ENCODE measurements around the gene YJEFN3.

YJEFN3 gene

DNA sequence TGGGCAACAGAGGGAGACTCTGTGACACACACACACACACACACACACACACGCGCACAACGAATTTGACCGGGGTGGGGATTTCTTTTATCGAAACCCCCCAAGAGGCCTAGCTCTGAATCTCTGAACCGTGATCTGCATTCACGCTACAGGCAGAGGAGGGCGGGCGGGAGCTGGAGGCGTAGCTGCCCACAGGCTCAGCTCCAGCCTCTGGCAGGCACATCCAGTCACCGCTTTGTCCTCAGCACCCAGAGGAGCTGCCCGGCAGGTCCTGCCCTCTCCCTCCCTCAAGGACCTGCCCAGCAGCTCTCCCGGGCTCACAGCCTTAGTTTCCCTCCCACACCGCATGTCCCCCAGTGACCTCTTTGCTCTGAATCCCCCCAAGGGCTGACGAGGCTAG, 29.3 kb downstream of the YJEFN3 start:
- no peak for FAIRE-seq

DNA sequence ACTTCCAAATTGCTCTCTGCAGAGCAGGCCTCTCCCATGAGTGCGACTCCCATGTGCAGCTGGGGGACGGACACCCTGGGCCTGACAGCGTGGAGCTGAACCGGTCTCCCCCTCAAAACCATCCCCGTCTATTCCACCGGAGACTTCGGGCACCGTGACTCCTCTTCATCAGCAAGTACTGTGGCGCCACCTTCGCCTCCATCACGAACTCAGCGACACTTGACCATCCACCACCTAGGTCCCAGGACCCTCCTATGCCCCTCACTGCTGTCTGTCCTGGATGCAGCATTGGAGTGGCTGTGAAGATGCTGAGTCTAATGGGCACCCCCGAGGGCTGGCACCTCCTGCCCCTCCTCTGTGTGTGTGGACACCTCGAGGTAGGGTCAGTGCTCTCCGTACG, 29.9 kb downstream of the YJEFN3 start:
- no peak for FAIRE-seq

DNA sequence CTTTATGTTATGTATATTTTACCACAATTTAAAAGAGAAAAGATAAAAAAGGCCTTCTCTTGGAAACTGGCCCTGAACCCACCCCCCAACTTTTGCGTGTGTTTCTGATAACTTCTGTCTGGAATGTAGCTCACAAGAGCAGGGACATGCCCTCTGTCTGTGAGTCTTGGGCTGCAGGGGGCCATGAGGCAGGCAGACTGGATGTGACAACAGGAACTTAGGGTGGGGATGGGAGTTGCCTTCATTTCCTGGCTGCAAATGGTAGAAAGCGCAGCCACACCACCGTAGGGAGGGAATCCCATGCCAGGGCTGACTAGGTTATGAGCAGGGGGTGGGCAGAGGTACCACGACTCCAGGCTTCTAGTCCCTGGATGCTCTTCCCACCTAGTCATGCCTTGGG, 31.2 kb downstream of the YJEFN3 start:
- no peak for FAIRE-seq

DNA sequence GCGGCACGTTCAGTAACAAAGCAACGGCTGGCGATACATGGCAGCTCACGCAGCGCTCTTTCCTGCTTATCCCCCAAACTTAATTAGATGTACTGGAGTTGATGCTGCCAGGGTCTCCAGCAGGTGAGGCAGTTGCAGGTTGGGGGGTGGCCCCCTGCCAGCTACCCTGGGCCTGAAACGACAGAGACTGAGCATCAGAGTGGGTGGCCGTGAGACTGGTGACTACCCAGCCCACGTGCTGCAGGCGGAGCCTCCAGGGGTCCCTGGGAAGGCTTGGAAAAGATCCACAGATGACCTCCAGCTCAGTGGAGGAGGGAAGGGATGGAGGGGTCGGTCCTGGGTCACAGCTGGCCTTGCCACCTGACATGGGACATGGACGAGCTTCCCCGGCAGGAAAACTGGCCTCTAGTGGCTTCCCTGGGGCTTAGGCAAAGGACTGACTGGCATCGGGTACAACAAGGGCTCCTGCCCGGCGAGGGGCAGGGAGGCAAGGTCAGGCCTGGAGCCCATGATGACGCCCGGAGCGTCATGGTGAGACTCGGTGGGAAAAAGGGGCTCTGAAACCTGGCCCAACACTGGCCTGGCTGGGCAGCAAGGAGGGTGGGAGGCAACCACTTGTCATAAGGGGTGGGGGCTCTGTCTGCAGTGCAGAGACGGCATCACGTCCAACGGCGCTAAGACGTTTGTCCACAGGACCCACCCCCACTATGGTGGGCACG, 33.4 kb downstream of the YJEFN3 start:
- FAIRE-seq: no peak

DNA sequence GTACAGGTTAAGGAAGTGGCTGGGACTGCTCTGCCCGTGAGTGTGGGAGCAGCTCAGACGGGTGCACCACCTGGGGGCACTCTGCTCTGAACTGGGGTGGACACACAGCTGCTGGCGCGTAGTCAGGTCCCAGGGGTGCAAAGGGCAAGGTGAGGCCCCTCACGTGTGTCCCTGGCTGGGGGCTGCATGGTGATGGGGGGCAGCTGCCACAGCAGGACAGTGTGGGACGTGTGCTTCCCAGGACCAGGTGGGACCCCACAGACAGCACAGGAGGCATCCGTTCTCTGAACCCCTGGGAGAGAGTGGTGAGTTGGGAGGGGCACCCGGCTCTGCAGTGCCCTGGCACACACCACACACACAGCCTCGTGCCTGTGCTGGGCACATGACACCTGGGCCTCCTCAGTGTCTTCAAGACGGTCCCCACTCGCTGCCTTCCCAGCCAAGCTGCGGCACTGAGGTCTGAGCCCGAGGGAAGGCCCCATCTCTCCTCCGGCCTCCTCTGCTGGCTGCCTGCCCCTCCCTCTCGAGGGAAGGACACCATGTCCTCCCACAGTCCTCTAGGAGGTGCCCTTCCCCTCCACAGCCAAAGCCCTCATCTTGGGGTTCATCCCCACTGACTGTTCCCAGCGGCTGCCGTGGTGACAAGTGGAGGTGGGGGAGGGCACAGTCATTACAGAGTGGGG, 34.1 kb downstream of the YJEFN3 start:
- FAIRE-seq: no peak

DNA sequence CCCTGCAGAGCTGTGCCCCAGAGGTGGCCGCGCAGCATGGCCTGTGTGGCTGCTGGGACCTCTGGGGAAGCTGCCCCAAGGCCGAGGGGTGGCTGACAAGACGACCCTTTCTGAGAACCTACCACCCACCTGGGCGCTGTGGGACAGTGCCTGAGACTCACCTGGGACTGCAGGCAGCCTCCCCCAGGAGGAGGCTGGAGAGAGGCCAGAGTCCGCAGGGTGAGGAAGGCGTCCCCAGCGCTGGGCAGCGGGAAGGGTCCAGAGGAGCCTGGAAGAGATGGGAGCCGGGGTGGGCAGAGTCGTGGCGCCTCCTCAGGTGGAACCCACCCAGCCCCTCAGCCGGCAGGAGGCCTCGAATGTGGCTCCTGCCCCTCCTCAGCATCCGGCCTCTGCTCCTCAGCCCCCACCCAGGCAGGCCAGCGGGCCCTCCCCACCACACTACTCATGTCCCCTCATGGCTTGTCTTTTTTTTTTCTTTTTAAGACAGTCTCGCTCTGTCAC, 34.7 kb downstream of the YJEFN3 start:
- no peak for FAIRE-seq

DNA sequence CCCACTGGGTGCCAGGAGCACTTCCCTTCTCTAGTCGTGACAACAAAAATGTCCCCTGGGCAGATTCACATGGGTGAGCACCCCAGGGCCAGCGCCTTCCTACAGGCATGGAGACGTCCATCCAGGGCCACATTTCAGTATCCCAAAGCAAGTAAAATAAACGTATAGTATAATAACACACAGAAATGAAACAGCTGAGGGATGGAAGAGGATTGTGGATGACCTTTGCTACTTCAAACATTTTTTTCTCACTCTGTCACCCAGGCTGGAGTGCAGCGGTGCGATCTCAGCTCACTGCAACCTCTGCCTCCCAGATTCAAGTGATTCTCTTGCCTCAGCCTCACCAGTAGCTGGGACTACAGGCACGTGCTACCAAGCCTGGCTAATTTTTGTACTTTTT, 37.6 kb downstream of the YJEFN3 start:
- no peak for FAIRE-seq

DNA sequence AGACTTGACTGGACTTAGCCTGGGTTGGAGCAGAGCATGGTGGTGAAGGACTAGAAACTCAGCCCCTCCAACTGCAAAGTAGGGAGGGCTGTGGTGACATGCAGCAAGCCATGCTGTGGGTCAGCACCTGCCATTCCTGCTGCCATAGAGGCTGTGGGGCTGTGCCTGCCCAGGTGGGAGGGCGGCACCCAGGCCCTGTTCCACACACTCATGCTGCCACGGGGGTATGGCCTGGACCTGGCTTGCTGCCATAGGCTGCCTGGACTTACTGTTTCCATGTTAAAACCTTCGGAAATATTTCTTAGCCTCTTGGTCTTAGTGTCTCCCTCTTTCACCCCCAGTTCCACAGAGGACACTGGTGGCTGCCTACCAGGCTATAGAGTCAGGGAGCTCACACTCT, 38.7 kb downstream of the YJEFN3 start:
- FAIRE-seq: no peak

DNA sequence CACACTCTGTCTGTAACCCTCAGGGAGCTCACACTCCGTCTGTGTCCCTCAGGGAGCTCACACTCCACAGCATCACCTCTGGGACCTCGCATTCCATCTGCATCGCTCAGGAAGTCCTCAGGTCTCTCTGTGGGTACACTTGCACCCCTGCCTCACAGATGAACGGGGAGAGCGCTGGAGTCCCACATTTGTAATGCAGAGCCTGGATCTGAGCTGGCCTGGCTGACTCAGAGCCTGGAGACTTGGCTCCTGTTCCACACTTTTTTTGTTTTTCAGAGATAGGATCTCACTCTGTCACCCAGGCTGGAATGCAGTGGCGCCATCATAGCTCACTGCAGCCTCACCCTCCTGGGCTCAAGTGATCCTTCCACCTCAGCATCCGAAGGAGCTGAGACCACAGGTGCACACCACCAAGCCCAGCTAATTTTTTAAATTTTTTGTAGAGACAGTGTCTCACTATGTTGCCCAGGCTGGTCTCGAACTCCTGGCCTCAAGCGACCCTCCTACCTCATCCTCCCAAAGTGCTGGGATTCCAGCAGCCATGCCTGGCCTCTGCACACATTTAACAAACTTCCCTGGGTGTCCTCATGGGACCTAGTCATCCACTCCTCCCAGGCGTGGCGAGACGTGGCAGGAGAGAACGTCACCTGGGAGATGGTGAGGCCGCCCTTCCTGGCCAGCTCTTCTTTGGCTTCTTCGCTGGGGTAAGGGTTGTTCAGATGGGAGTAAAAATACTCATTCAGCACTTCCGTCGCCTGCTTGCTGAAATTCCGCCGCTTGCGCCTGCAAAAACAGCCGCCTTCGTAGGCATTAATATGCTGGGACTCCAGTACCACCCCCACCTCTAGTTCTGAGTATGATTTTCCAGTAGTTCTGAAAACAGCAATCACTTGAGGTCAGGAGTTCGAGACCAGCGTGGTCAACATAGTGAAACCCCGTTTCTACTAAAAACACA, 40.4 kb downstream of the YJEFN3 start:
- FAIRE-seq: no peak

DNA sequence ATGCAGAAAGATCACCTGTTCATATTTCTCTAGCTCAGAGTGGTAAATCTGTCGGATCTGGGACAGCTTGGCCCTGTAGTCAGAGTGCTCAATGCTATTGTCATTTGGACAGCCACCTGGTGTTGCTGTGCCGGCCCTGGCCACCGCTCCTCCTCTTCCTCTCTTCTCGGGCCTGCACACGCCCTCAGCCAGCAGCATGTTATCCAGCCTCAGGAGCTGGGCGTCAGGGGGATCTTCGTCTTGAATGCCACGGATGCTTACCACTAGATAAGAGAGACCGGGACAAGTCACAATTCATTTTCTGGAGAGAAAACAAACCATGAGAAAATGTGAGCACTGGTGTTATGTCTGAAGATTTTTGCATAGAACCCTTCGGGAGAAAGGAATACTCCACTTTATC, 41.9 kb downstream of the YJEFN3 start:
- no peak for FAIRE-seq

DNA sequence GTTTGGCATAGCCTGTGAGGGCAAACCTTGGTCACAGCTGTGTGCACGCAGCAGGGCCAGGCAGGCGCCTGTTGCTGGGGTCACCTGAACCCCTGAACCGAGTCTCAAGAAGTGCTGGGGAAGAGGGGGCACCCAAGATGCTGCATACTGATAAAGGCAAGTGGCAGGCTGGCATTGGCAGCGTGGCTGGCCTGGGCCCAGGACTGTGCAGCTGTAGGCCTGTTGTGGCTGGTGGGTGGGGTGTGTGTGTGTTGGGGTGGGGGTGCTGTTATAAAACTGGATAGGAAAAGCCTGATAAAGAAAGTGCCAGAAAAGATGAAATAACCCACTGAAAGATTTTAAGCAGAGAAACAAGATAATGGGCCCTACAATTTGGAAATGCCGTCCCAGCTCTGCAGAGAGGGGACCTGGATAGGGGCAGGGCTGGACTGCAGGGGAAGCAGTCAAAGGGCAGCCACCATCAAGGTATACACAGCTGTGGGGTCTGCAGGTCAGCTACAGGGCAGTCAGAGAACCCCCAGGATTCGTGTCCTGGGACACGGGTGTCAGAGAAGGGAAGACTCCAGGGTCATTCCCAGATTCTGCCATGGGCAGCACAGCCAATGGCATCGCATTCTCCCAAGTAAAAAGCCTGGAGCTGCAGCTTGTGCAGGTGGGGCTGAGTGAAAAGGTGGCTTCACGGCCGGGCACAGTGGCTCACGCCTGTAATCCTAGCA, 42.5 kb downstream of the YJEFN3 start:
- no peak for FAIRE-seq

DNA sequence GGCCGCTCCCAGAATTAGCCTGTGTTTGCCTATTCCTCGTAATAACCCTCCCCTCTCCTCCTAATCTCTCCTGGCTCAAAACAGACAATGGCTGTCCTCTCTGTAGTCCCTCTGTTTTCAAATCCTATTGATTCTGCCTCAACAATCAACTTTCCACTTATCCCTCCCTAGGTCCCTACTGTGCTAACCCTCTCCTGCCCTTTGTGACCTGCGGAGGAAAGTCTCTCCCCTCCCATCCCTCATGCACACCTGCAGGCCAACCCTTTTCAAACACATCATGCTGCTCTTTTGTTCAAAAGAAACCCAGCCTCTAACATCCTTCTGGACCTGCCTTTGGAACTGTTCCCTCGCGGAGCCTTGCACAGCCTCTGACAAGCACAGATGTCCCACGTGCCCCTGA, 46.7 kb downstream of the YJEFN3 start:
- FAIRE-seq: no peak

DNA sequence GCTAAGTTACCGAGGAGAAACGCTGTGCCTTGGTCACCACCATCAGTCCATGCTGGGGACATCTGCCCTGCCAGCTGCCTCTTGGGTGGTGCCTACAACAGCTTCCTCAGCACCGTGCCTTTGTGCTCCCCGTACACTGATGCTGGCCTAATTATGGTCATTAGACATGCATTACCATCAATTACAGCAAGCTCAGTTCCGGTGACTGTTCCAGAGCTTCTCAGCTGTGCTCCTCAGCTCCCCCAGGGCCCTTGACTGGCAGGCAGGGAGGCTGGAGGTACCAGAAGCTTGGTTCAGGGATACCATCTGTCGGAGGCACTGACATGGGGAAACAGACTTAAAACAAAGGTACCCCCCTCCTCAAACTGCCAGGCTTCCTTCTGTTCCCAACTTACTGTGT, 49.5 kb downstream of the YJEFN3 start:
- FAIRE-seq: no peak

DNA sequence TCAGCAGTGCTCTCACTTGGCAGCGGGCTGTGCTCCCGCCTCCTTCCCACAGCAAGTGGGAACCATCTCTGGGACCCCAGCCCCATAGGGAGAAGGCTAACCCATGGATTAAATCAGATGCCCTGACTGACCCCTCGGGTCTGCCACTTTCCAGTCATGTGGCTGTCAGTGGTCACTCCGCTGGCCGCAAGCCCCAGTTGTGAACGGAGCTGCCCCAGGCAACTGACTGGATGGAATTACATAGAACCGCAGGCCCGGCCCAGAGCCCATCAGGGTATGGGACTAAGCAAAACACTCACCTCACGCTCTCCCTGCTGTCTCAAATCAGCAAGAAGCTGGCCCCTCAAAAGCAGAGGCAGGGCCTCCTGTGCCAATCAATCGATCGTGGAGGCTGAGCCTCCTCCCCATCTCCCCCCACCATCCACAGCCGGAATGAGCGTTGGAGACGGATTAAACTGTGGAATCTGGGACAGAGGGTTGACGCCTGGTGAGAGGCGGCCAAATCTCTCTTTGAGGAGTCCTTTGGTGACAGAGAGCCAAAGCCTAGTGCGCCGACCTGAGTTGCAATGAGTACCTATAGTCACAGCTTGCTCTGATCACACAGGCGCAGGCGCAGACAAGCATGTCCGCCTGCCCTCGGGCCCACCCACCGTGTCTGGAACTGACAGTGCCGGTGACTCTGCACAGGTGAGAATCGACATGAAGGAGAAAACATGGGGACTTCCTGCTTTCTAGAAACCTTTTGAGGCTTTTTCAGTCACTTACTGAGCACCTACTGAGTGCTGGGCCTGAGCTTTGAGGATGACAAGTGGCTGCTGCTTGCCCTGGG, 51.0 kb downstream of the YJEFN3 start:
- no peak for FAIRE-seq

DNA sequence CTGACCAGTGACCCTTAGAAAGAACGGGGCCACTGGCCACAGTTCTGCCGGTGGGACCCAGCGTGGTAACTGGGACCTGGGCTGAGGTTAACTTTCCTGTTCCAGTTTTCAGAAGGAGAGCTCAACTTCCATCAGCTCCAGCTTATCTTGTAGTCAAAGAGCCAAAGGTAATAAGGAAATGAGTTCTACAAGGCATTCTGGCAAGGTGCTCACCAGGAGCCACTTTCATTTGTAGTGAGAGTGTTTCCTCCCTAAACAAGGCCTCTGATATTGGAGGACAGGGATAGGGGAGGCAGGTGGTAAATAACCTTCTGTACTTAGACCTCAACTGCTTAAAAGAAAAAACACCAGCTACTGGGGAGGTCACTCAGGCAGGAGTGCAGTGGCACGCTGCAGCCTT, 51.7 kb downstream of the YJEFN3 start:
- FAIRE-seq: no peak

DNA sequence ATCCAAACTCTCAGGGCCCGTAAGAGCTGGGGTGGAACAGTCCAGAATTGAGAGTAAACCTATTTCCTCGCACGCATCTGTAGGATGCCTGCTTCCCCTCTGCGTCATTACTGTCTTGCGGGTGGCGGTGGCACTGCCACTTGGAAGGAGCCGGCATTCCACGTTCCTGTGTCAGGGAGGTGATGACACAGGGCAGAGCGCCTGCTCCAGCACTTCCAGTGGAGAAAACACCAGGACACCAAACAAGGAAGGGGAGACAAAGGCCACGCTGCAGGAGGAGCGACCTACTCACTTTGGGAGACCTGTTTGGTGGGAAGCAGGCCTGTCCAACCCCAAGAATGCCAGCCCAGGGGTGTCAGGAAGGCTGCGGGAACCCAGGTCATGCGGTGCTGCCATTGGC, 52.7 kb downstream of the YJEFN3 start:
- FAIRE-seq: no peak

DNA sequence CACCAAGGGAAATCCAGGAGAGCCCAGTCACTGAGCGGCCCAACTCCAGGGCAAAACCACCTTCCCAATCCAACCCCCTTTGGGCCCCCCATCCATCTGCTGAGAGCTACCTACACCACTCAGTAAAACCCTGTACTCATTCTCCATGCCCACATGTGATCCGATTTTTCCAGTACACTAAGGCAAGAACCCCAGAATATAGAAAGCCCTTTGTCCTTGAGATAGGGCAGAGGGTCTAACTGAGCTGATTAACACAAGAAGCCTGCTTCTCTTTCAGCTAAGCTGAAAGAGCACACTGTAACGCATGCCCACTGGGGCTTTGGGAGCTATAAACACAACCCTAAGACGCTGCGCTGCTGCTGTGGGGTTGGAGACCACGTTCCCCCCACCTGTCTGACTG, 53.8 kb downstream of the YJEFN3 start:
- no peak for FAIRE-seq

DNA sequence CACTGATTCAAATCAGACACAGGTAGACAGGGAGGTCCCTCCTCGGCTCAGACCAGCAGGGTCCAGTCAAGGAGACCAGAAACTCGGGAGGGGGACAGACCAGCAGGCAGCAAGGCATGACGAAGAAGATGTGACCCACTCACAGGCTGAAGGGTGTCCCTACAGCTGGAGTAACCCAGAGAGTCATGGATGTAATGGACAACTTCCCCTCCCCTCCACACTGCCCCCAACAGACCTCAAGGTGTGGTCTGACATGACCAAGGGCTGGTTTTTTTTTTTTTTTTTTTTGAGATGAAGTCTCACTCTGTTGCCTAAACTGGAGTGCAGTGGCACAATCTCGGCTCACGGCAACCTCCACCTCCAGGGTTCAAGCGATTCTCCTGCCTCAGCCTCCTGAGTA, 55.6 kb downstream of the YJEFN3 start:
- no peak for FAIRE-seq

All from islet of Langerhans (tissue), 1 donor.